Skin epidermis (tissue), 12 donors: ENCODE data around the gene MPRIP.

Experiments
- H3K27ac ChIP-seq, 21 experiments: fragments of 200-600 bp; sonication (generic) in 11 of 21; one replicate each; pipeline ENCODE4 v1.5.0; 2020; ENCODE audit warnings: mild to moderate bottlenecking in 3 of 21, inconsistent platforms in 2 of 21, moderate library complexity in 2 of 21
- H3K4me3 ChIP-seq, 7 experiments: fragments of 200-600 bp; sonication (generic) in 2 of 7; one replicate each; pipeline ENCODE4 v1.5.0; 2020; ENCODE audit warnings: inconsistent platforms in 2 of 7, mild to moderate bottlenecking in 2 of 7, moderate library complexity in 1 of 7

MPRIP gene

GRCh38 chr17:17096438-17097178, 54.4 kb downstream of the MPRIP start:
- no peak overlapping the region for H3K4me3 ChIP-seq

DNA sequence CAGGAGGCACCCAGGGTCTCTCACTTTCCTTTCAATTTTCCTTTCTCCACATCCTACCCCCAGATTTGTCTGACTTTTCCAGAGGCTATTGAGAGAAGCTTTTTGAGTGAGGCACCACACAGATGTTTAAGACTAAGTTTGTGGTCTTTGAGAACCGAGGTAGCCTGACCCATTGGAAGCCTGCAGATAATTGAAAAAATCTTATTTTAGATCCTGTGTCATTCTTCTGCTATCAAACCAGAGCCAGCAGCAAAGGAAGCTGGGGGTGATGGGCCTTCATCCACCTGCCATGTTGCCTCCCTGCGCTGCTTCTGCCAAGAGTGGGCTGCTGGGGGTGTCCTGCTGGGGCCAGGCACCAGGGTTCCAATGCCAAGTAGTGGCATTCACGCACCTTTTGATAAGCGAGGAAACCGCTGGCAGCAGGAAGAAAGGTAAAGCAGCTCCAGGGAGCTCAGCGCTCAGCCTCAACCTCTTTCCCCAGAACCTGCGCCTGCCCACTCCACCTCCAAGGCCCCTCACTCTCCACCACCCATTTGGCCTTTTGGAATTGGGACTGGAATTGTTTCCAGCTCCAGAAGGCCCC, 55.6 kb downstream of the MPRIP start:
- Histone ChIP-seq H3K4me3 (no peak overlapping the region), H3K27ac (peak overlapping the region in 16 of 21 experiments; percentile 8 to 72 (median 47))

More at GRCh38 chr17:17096438-17097178, 54.4 kb downstream of the MPRIP start:
- peak overlapping the region in 13 of 21 experiments; percentile 7 to 66 (median 32) for H3K27ac ChIP-seq

DNA sequence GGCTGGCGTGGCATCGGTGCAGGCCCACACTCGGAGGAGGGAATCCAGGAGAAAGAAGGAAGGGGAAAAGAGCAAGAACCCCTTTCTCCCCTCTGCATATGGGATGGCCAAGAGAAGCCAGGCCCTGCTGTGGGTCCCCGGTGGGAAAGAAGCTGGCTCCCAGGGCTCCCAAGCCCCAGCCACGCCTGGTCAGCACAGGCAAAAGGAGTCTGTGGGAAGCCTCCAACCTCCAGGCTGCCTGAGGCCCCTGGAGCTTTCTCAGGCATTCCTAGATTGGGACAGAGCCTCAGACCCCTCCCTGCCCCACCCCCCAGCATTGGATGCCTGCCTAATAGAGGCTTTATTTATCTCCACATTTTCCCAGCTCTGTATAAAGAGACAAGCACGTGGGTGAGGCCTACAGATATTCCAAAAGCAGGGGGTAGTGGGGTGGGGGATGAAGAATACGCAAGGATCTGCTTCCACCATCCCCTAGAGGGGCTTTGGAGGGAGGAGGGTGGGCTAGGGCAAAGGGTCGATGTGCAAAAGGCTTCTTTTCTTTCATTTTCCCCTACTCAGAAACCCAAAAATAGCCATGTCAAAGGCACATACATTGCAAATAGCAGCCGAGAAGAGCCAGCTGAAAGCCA, 56.4 kb downstream of the MPRIP start:
- Histone ChIP-seq H3K4me3 (no peak overlapping the region), H3K27ac (peak overlapping the region in 15 of 21 experiments; percentile 8 to 72 (median 49))

DNA sequence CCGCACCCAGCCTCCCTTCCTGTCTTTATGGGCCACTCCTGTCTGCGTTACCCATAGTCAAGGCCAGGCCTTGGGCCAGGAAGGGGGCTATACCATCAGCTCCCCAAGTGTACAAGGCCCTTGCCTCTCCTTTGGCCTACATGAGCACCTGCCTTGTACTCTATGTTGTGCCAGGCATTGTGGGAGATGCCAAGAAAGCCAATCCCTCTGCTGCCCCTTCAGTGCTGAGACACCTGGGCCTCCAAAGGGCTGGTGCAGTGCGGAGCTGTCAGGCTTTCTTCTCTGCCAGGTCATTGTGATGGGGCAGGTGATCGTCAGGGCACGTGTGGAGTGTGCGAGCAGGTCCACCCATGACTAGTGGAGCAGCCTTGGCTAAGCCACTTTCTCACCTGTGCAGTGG, 59.9 kb downstream of the MPRIP start:
- H3K4me3 ChIP-seq, result no peak overlapping the region
- H3K27ac ChIP-seq, result peak overlapping the region in 2 of 21 experiments; percentile 14 to 20

- Histone ChIP-seq H3K4me3 (no peak overlapping the region), H3K27ac (peak overlapping the region in 2 of 21 experiments; percentile 14 to 20)
Measured at GRCh38 chr17:17103160-17103559, 60.9 kb downstream of the MPRIP start.

GRCh38 chr17:17104036-17104435, 61.8 kb downstream of the MPRIP start:
- Histone ChIP-seq H3K27ac (peak overlapping the region in 3 of 21 experiments; percentile 14 to 74 (median 17)), H3K4me3 (no peak overlapping the region)

DNA sequence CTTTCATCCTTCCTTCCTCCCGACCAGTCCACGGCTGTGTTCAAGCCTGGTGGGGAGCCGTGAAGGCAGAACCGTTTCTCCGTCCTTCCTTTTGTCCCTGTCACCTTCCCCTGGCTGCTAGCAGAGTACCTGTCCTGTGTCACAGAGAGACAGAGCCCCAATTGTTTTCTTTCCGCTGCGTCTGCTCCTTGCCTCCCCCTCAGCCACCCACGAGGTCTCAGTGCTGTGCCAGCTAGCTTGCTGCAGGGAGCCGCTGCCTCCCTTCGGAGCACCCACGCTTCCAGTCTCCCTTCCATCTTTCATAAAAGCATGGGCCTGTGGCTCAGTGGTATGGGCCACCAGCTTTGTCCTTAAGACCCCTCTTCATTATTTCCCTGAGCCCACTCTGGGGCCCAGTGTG, 62.2 kb downstream of the MPRIP start:
- Histone ChIP-seq H3K27ac (peak overlapping the region in 6 of 21 experiments; percentile 1 to 74 (median 38)), H3K4me3 (no peak overlapping the region)

- H3K27ac ChIP-seq, result peak overlapping the region in 10 of 21 experiments; percentile 4 to 78 (median 48)
- no peak overlapping the region for H3K4me3 ChIP-seq
Measured at GRCh38 chr17:17105976-17106375, 63.7 kb downstream of the MPRIP start.

- Histone ChIP-seq H3K27ac (peak overlapping the region in 11 of 21 experiments; percentile 4 to 78 (median 68)), H3K4me3 (no peak overlapping the region)
Measured at GRCh38 chr17:17106756-17107155, 64.5 kb downstream of the MPRIP start.

DNA sequence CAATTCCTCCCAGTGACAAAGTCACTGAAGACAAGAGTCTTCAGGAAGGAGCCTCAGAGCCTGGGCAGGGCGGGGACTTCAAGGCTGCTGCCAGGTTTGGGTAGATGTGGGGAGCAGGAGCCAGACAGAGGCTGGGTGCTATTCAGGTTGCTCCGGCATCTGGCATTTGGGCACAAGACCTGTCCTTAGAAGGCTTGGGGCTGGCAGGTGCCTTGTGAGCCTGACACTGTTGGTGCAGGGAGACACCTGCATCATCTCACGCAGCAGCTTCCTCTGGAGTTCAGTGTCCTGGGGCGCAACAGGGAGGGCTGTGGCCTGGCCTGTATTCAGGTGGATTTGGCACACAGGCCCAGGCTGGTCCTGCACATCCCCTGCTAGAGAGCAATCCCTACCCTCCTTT, 65.0 kb downstream of the MPRIP start:
- no peak overlapping the region for H3K4me3 ChIP-seq
- peak overlapping the region in 13 of 21 experiments; percentile 4 to 78 (median 65) for H3K27ac ChIP-seq

DNA sequence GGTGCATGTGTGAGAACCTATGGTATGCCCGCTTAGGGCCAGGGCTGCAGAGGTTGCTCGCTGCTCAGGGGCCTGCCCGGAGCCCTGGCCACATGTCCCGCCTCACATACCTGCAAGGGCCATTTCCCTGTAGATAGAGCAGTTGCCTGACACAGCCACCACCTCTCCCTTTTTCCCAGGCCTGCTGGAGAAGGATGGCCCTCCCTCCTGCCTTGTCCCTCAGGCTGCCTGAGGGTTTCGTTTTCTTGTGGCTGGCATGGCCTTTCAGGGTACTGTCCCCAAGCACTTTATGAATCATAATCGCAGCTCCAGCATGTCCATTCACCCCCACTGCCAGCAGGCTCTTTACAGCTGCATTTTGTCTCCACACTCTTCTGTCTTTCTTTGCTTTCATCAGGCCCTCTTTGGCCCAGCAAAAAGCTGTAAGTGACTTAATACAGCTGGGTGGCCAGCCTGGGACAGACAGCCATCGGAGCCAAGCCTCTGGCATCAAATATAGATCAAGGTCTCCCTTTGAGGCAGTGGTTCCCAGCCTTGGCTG, 65.7 kb downstream of the MPRIP start:
- peak overlapping the region in 15 of 21 experiments; percentile 4 to 78 (median 59) for H3K27ac ChIP-seq

DNA sequence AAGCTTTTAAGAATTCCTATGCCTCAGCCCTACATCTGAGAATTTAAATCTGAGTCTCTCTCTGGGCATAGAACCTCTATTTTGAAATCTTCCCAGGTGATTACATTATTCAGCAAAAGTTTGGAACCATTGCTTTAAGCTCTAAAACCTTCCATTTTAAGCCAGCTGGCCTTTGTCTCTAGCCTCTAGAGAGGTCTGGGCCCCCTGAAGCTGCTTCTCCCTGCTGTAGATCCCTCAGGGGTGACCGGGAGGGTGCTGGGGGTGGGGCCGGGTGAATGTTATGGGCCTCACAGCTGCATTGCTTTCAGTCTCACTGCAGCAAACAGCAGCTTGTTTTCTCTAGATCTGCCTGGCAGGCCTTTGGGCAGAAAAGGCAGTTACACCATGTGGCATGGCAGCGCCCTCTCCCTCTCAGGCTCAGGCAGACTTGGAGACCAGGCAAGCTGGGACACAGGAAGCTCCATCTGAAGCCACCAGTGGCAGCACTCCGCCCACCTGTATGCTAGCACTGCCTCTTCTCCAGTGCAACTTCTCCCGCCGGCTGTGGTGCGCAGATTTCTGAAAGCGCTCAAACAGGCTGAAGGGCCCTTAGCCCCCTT, 66.3 kb downstream of the MPRIP start:
- H3K27ac ChIP-seq, result peak overlapping the region in 15 of 21 experiments; percentile 5 to 78 (median 58)
- H3K4me3 ChIP-seq, result no peak overlapping the region

More for the DNA sequence above, 65.7 kb downstream of the MPRIP start:
- no peak overlapping the region for H3K4me3 ChIP-seq

GRCh38 chr17:17109256-17109655, 67.0 kb downstream of the MPRIP start:
- H3K4me3 ChIP-seq, result no peak overlapping the region
- peak overlapping the region in 10 of 21 experiments; percentile 9 to 76 (median 63) for H3K27ac ChIP-seq

DNA sequence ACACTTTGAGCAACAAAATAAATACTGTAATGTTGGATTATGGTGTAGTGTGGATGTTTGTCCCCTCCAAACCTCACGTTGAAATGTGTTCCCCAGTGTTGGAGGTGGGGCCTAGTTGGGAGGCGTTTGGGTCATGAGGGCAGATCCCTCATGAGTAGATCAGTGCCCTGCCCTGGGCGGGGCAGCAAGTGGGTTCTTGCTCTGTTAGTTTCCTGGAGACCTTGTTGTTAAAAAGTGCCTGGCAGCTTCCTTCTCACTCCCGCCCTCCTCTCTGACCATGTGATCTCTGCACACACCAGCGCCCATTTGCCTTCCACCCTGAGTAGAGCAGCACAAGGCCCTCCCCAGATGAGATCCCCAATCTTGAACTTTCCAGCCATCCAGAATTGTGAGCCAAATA, 67.7 kb downstream of the MPRIP start:
- peak overlapping the region in 8 of 21 experiments; percentile 9 to 76 (median 61) for H3K27ac ChIP-seq

GRCh38 chr17:17110520-17110919, 68.3 kb downstream of the MPRIP start:
- no peak overlapping the region for H3K4me3 ChIP-seq
- H3K27ac ChIP-seq, result peak overlapping the region in 5 of 21 experiments; percentile 24 to 65 (median 61)

More for the DNA sequence above, 67.7 kb downstream of the MPRIP start:
- no peak overlapping the region for H3K4me3 ChIP-seq

GRCh38 chr17:17111401-17112393, 69.4 kb downstream of the MPRIP start:
- Histone ChIP-seq H3K4me3 (no peak overlapping the region), H3K27ac (peak overlapping the region in 4 of 21 experiments; percentile 0 to 65 (median 24))

DNA sequence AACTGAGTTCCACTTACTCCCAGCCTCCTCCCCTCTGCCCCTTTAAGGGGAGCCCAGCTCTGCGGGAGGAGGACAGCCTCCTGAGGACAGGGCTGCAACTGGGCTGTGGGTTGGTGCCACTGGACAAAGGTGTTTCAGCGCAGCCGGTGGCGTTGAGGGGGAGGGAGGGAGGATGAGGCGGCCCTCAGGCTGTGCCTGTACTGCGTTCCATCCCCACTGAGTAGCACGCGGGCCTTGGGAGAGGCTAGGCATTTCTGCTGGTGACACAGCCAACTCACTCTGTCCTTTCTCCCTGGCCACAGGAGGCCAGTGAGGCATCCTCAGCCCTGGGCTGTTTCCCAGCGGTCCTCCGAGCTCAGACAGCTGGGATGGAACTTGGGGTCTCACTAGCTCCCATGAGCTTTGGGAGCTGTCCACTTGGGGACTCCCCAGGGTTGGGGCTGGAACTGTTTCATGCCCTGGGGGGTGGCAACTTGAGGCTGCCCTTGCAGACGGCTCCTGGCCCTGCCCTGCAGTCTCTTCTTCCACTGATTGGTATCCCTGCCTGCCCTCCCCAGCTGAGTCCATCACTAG, 70.5 kb downstream of the MPRIP start:
- H3K4me3 ChIP-seq, result no peak overlapping the region
- H3K27ac ChIP-seq, result peak overlapping the region in 4 of 21 experiments; percentile 0 to 28 (median 11)

GRCh38 chr17:17114592-17115225, 72.5 kb downstream of the MPRIP start:
- H3K27ac ChIP-seq, result peak overlapping the region in 9 of 21 experiments; percentile 8 to 73 (median 35)
- H3K4me3 ChIP-seq, result no peak overlapping the region
